ENCODE measurements around the gene NOD2.

The NOD2 gene

GRCh38 chr16:50670476-50670875 lies 22.9 kb upstream of the NOD2 start:
- no peak for DNase-seq (ENCODE audit: low read depth, low spot score)

GRCh38 chr16:50671644-50672260 lies 21.7 kb upstream of the NOD2 start:
- peak; percentile 49 for DNase-seq (ENCODE audit: low read depth, low spot score)

- DNase-seq (ENCODE audit: low read depth, low spot score) = peak; percentile 69
These were observed 19.7 kb upstream of the NOD2 start for GRCh38 chr16:50673496-50674275.

GRCh38 chr16:50674831-50675230 lies 18.6 kb upstream of the NOD2 start:
- DNase-seq (ENCODE audit: low read depth, low spot score) = no peak

GRCh38 chr16:50675686-50676610 lies 17.5 kb upstream of the NOD2 start:
- DNase-seq (ENCODE audit: low read depth, low spot score) = no peak

- no peak for DNase-seq (ENCODE audit: low read depth, low spot score)
These were observed 16.7 kb upstream of the NOD2 start for GRCh38 chr16:50676684-50677225.

GRCh38 chr16:50677351-50677750 lies 16.1 kb upstream of the NOD2 start:
- no peak for DNase-seq (ENCODE audit: low read depth, low spot score)

- no peak for DNase-seq (ENCODE audit: low read depth, low spot score)
These were observed 14.9 kb upstream of the NOD2 start for GRCh38 chr16:50678531-50678930.

- no peak for DNase-seq (ENCODE audit: low read depth, low spot score)
These were observed 14.1 kb upstream of the NOD2 start for GRCh38 chr16:50679266-50679665.

- DNase-seq (ENCODE audit: low read depth, low spot score) = no peak
These were observed 13.5 kb upstream of the NOD2 start for GRCh38 chr16:50679676-50680555.

GRCh38 chr16:50680556-50680893 lies 12.9 kb upstream of the NOD2 start:
- no peak for DNase-seq (ENCODE audit: low read depth, low spot score)

- no peak for DNase-seq (ENCODE audit: low read depth, low spot score)
These were observed 12.2 kb upstream of the NOD2 start, which contains the start of gene SNX20 for GRCh38 chr16:50681021-50681885. Gene SNX20 (minus strand): TSS chr16:50681312. CDS start chr16:50677526, 3,786 bp downstream.

- no peak for DNase-seq (ENCODE audit: low read depth, low spot score)
These were observed 9.6 kb upstream of the NOD2 start for GRCh38 chr16:50683689-50684374.

- no peak for DNase-seq (ENCODE audit: low read depth, low spot score)
These were observed 8.5 kb upstream of the NOD2 start for GRCh38 chr16:50684823-50685461.

- DNase-seq (ENCODE audit: low read depth, low spot score) = no peak
These were observed 7.8 kb upstream of the NOD2 start for GRCh38 chr16:50685462-50686063.

GRCh38 chr16:50688083-50688482 lies 5.3 kb upstream of the NOD2 start:
- peak; percentile 58 for DNase-seq (ENCODE audit: low read depth, low spot score)

GRCh38 chr16:50688867-50689266 lies 4.5 kb upstream of the NOD2 start:
- DNase-seq (ENCODE audit: low read depth, low spot score) = no peak

- no peak for DNase-seq (ENCODE audit: low read depth, low spot score)
These were observed 3.2 kb upstream of the NOD2 start for GRCh38 chr16:50690177-50690576.

GRCh38 chr16:50692644-50692998 lies 785 bp upstream of the NOD2 start:
- no peak for DNase-seq (ENCODE audit: low read depth, low spot score)
